Bronchial smooth muscle cell (primary cell): ENCODE data around the gene ADGRD2. TPM values are rescaled to one million over a fixed set of nuclear protein-coding genes. Genes with fewer than 3 reads are reported as not detected.

Experiments used
- total RNA-seq: library from RNA; depleted of rRNA; stranded (reverse); fragments of >200 nt; gene quantifications from 2 replicates; pipeline ENCODE4 v1.2.1, GENCODE V29; 2014

ADGRD2 gene, protein sequence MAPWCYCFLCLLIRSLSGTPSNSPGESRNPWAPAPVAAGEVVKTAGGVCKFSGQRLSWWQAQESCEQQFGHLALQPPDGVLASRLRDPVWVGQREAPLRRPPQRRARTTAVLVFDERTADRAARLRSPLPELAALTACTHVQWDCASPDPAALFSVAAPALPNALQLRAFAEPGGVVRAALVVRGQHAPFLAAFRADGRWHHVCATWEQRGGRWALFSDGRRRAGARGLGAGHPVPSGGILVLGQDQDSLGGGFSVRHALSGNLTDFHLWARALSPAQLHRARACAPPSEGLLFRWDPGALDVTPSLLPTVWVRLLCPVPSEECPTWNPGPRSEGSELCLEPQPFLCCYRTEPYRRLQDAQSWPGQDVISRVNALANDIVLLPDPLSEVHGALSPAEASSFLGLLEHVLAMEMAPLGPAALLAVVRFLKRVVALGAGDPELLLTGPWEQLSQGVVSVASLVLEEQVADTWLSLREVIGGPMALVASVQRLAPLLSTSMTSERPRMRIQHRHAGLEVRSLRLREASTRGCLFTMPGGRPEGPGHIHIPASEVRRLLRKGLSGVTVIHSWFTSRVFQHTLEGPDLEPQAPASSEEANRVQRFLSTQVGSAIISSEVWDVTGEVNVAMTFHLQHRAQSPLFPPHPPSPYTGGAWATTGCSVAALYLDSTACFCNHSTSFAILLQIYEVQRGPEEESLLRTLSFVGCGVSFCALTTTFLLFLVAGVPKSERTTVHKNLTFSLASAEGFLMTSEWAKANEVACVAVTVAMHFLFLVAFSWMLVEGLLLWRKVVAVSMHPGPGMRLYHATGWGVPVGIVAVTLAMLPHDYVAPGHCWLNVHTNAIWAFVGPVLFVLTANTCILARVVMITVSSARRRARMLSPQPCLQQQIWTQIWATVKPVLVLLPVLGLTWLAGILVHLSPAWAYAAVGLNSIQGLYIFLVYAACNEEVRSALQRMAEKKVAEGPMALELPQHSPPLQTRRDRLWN
- not detected in 2 replicates for total RNA-seq

DNA sequence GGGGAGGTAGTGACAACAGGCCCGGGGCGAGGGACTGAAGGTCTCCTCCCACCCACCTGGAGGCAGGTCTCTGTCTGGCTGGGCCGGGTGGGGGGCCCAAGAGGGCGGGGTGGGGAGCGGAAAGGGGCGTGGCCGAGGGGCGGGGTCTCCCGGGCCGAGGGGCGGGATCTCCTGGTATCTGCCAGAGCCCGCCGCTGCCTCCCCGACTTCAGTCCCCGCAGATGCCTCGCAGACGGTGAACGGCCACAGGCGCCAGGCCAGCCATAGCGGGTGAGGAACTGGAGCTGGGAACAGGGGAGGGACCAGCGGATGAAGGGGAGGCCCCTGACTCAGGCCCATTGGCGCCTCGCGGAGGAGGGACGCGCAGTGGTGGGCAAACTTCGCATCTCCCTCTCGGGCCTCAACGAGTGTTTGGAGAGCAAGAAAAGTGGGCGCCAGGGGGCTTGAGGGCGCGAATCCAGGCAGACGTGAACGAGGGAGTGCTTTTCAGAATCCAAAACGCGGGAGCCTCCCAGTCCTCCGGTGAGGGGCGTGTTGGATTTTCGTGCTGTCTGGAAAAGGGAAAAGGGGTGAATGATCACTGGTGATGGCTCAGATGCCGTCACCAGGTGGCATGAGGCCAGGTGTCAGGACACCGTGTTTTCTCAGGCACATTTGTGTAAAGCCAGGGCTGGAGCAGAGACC, at the start of gene ADGRD2:
ADGRD2 (plus strand) TSS at position 211 of the 684 bp plus-strand sequence. CDS start 1,216 bp downstream, outside the sequence.

DNA sequence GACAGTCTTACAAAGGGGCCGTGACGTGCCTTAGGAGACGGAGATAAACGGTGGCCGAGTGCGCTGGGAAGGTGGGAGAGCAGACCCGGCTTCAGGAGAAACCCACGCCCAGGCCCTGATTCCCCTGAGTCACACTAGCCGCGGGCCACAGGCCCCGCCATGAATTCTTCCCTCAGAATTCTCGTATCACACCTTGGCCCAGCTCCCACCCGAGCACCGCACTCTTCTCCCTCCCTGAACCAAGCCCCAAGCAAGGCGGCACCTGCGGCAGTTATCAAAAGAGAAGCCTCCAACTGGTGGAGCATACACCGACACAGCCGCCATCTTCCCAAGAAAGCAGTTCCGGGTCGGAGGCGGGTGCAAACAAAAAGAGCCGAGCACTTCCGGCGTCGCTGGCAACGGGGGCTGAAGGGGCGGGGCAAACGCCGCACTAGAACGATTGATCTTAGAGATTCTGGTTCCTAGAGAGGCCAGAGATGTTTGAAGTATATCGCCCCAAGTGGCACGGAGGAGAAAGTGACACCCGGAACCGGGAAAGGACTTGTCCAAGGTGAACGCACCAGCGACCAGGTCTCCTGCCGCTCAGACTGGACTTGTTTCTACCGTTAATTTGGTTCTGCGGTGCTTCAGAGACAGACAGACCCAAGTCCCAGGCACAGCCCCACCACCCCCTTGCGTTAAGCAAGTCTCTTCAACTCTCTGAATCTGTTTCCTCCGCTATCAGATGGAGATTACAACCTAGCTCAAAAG, 35.0 kb upstream of the ADGRD2 start, which contains the start of gene PSMB7:
PSMB7 (minus strand) TSS at position 341 of the 750 bp plus-strand sequence; CDS start at position 324, 17 bp downstream.

DNA sequence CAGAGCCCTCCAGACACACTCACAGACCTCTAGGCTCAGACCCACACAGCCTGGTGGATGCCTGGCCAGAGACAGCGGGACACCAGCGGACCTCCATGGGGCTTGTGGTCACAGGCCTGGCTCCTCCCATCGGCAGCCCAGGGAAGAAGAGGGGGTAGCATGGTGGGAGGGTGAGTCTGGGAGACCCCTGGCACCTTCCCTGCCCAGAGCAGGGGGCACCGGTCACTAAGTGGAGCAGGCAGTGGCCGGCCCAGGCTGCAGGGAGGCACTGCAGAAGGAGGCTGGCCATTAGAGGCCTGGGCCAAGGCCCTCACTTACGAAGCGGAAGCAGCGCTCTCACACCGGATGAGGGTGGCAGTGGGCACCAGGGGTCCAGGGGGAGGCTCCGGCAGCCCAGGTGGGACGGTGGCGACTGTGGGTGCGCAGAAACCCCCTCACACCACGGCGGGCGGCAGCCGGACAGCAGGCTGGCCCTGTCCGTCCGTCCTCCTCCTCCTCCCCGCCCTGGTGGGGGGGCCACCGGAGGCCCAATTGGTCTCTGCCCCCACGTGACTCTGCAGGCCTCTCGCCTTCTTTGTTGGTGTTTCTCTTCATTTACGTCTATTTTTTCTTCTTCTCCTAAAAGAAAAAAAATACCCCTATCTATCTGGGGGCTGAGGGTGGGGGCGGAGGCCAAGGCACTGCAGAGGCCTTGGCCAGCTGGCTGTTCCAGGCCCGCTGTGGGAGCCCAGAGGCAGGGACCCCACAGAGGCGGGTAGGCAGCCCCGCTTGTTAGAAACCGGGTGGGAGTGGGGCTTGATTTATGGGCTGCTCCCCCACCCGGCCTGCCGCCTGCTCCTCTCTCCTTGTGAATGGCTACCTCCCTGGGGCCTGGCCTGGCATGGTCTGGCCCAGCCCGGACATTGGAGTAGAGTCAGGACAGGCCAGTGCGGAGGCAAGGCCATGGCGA, 57.0 kb downstream of the ADGRD2 start, which contains the start of gene NR5A1:
NR5A1 (minus strand) TSS at position 469 of the 949 bp plus-strand sequence. CDS start 4,004 bp downstream, outside the sequence.

Other genes starting within 250 kb of the ADGRD2 start
- 51.7 and 91.1 TPM in 2 replicates for gene NEK6, start 192.5 kb upstream of the ADGRD2 start, total RNA-seq
- 329 and 345 TPM in 2 replicates for gene PSMB7, start 35.0 kb upstream of the ADGRD2 start, total RNA-seq
- gene NR5A1, start 56.9 kb downstream of the ADGRD2 start, total RNA-seq: not detected in 2 replicates